HepG2 (cell line): ENCODE data around the gene KMT2E. TPM values are rescaled to one million over a fixed set of nuclear protein-coding genes. Genes with fewer than 3 reads are reported as not detected.

Experiments used
- ATAC-seq: fragments of 200-7000 bp; cut with Tn5 transposase; 3 replicates; pipeline ENCODE4 v1.9.1; 2020; ENCODE audit warnings: mild to moderate bottlenecking, moderate library complexity
- BruUV-seq: library from RNA; stranded (reverse); fragments of 400-500 nt; replicated peaks from 2 replicates; lab custom pipeline; 2021; lab: Mats Ljungman, UMichigan
- CTCF ChIA-PET: fragments of 300-600 bp; formaldehyde crosslinking; extraction: SDS; loops from one replicate; lab custom pipeline; 2021; ENCODE audit warnings: low total read pairs, inconsistent platforms, low intra/inter-chr PET ratio; lab: Yijun Ruan, JAX
- POLR2A ChIA-PET: fragments of 350-600 bp; sonication (Branson Sonifier 250); formaldehyde crosslinking; loops from one replicate; lab custom pipeline; 2020; ENCODE audit warnings: antibody characterized with exemption, inconsistent platforms; lab: Yijun Ruan, JAX
- DNase-seq: peaks from one replicate; pipeline ENCODE4 v3.0.0-alpha.2; 2015; ENCODE audit warnings: low spot score
- FAIRE-seq: peaks from 3 replicates; lab custom pipeline; 2011; peaks lifted over from hg19 to GRCh38; lab: Jason Lieb, UNC
- H2AFZ ChIP-seq: one replicate; pipeline ENCODE4 v1.6.1; 2011; ENCODE audit warnings: low read length, inconsistent platforms
- H3K27ac ChIP-seq: fragments of 300-600 bp; 3 replicates; pipeline ENCODE4 v1.8.0; 2011; ENCODE audit warnings: mixed run types, mild to moderate bottlenecking, mixed read lengths, low read length, inconsistent platforms; ENCODE audit not compliant: insufficient read depth; ENCODE audit errors: extremely low read length
- H3K27me3 ChIP-seq, 2 experiments: fragments of 200-600 bp in 1 of 2; 2 replicates in 1 of 2; 3 replicates in 1 of 2; pipeline versions ENCODE4 v1.6.0 to v1.8.0; 2011; ENCODE audit warnings: low read length in 2 of 2, mild to moderate bottlenecking in 2 of 2, moderate library complexity in 2 of 2, inconsistent platforms in 1 of 2; ENCODE audit not compliant: insufficient read depth in 2 of 2, control insufficient read depth in 1 of 2
- H3K36me3 ChIP-seq, 2 experiments: fragments of 200-600 bp in 1 of 2; replicated peaks in 1 of 2; 2 replicates in 1 of 2; 3 replicates in 1 of 2; pipeline versions ENCODE4 v1.5.1 to v1.8.0; 2011; ENCODE audit warnings: low read length in 2 of 2, inconsistent platforms in 1 of 2; ENCODE audit not compliant: insufficient read depth in 2 of 2, control insufficient read depth in 1 of 2
- H3K4me1 ChIP-seq: 2 replicates; pipeline ENCODE4 v1.5.1; 2012; ENCODE audit warnings: low read length, inconsistent platforms; ENCODE audit not compliant: insufficient read depth
- H3K4me2 ChIP-seq: 2 replicates; pipeline ENCODE4 v1.6.0; 2011; ENCODE audit warnings: low read depth, low read length, inconsistent platforms
- H3K4me3 ChIP-seq, 3 experiments: fragments of 200-600 bp in 1 of 3; sonication (generic), shearing (Covaris generic) in 1 of 3; replicated peaks in 1 of 3; 2 replicates each; pipeline ENCODE4 v1.5.1; 2011 to 2016; ENCODE audit warnings: low read length in 3 of 3, inconsistent platforms in 2 of 3, low read depth in 2 of 3, mild to moderate bottlenecking in 2 of 3, control low read depth in 1 of 3, mixed read lengths in 1 of 3; ENCODE audit not compliant: insufficient read depth in 1 of 3
- H3K79me2 ChIP-seq: one replicate; pipeline ENCODE4 v1.6.1; 2011; ENCODE audit warnings: low read length, inconsistent platforms; ENCODE audit not compliant: insufficient read depth
- H3K9ac ChIP-seq: 2 replicates; pipeline ENCODE4 v1.6.0; 2011; ENCODE audit warnings: mild to moderate bottlenecking, low read depth, low read length, inconsistent platforms; ENCODE audit not compliant: insufficient read depth
- H3K9me3 ChIP-seq: 2 replicates; pipeline ENCODE4 v1.5.1; 2012; ENCODE audit warnings: mild to moderate bottlenecking, low read length
- H4K20me1 ChIP-seq: 2 replicates; pipeline ENCODE4 v1.6.0; 2011; ENCODE audit warnings: inconsistent platforms, mild to moderate bottlenecking, low read length, moderate library complexity; ENCODE audit not compliant: insufficient read depth
- BORCS8-MEF2B ChIP-seq: sonication (generic); formaldehyde crosslinking; IDR thresholded peaks from 2 replicates; pipeline ENCODE4 v1.8.0; 2022; ENCODE audit warnings: mild to moderate bottlenecking, missing genetic modification reagents
- FOXK2 ChIP-seq: fragments of 450-650 bp; IDR thresholded peaks from 2 replicates; pipeline ENCODE4 v1.6.1; 2016
- FOXO1 ChIP-seq: sonication (generic); formaldehyde crosslinking; IDR thresholded peaks from 2 replicates; pipeline ENCODE4 v1.4.0; 2020; ENCODE audit warnings: missing genetic modification reagents
- GTF3A ChIP-seq: sonication (generic); formaldehyde crosslinking; conservative IDR thresholded peaks from 2 replicates; pipeline ENCODE4 v1.4.0; 2020; ENCODE audit warnings: mild to moderate bottlenecking, missing genetic modification reagents
- IKZF4 ChIP-seq: sonication (generic); formaldehyde crosslinking; IDR thresholded peaks from 2 replicates; pipeline ENCODE4 v1.5.1; 2020; ENCODE audit warnings: borderline replicate concordance, mild to moderate bottlenecking, low read depth, missing genetic modification reagents; ENCODE audit errors: not compliant biosample characterization
- MZF1 ChIP-seq: sonication (generic); formaldehyde crosslinking; IDR thresholded peaks from 2 replicates; pipeline ENCODE4 v1.8.1; 2023; ENCODE audit warnings: mild to moderate bottlenecking, missing genetic modification reagents, borderline replicate concordance
- NKX3-1 ChIP-seq: sonication (generic); formaldehyde crosslinking; IDR thresholded peaks from 2 replicates; pipeline ENCODE4 v1.5.0; 2020; ENCODE audit warnings: missing genetic modification reagents
- POLR2AphosphoS5 ChIP-seq: IDR thresholded peaks from 2 replicates; pipeline ENCODE4 v1.6.1; 2012; ENCODE audit warnings: low read depth, low read length
- ZNF451 ChIP-seq: sonication (generic); formaldehyde crosslinking; IDR thresholded peaks from 2 replicates; pipeline ENCODE4 v1.5.0; 2020; ENCODE audit warnings: mild to moderate bottlenecking, missing genetic modification reagents
- ZNF496 ChIP-seq: sonication (generic); formaldehyde crosslinking; IDR thresholded peaks from 2 replicates; pipeline ENCODE4 v1.8.1; 2023; ENCODE audit warnings: mild to moderate bottlenecking, moderate library complexity, missing genetic modification reagents; ENCODE audit not compliant: insufficient replicate concordance
- ZNF564 ChIP-seq: sonication (generic); formaldehyde crosslinking; IDR thresholded peaks from 2 replicates; pipeline ENCODE4 v1.8.1; 2023; ENCODE audit warnings: mild to moderate bottlenecking, missing genetic modification reagents
- ZNF7 ChIP-seq: IDR thresholded peaks from 2 replicates; pipeline ENCODE4 v1.6.1; 2016; ENCODE audit warnings: missing biosample characterization, missing genetic modification reagents
- ZNF747 ChIP-seq: sonication (generic); formaldehyde crosslinking; IDR thresholded peaks from 2 replicates; pipeline ENCODE4 v1.8.1; 2023; ENCODE audit warnings: missing genetic modification reagents, mild to moderate bottlenecking, borderline replicate concordance
- ZNF782 ChIP-seq: sonication (generic); formaldehyde crosslinking; IDR thresholded peaks from 2 replicates; pipeline ENCODE4 v1.4.0; 2020; ENCODE audit warnings: missing genetic modification reagents, mild to moderate bottlenecking, borderline replicate concordance
- ZNF790 ChIP-seq: sonication (generic); formaldehyde crosslinking; IDR thresholded peaks from 2 replicates; pipeline ENCODE4 v1.8.0; 2022; ENCODE audit warnings: missing genetic modification reagents, mild to moderate bottlenecking, borderline replicate concordance
- WGBS: methylation state at CpG from one replicate; pipeline ENCODE4 v1.1.6; 2017; ENCODE audit warnings: low lambda C conversion rate; 5-methylcytosine and 5-hydroxymethylcytosine counted together
- in situ Hi-C: cut with HindIII; loops from 2 replicates; pipeline ENCODE4 v1.10.0; 2017; ENCODE audit warnings: low pct_unique_long_range_greater_than_20kb; ENCODE audit not compliant: extremely low pct_ligation_motif_present
- intact Hi-C: fragments of 100-400 bp; cut with micrococcal nuclease; formaldehyde crosslinking; loops from one replicate; pipeline ENCODE4 v1.10.0; 2022; ENCODE audit not compliant: unreplicated experiment
- polyA plus RNA-seq, 8 experiments: library from polyadenylated mRNA; depleted of rRNA in 3 of 8; stranded (reverse) in 7 of 8; unstranded in 1 of 8; fragments of >200 nt; fragmentation: Illumina TruSeq in 4 of 8; extraction: Trizol in 4 of 8; gene quantifications; 2 replicates each; pipeline versions ENCODE4 v1.2.1 to v1.2.3, GENCODE V29; 2011 to 2016; ENCODE audit warnings: low read depth in 4 of 8, missing spikeins in 1 of 8, mixed read lengths in 1 of 8; ENCODE audit not compliant: insufficient read depth in 1 of 8
- total RNA-seq, 5 experiments: library from RNA; depleted of rRNA; stranded (reverse); fragments of >200 nt; fragmentation: Illumina TruSeq; extraction: Trizol; gene quantifications; 2 replicates each; pipeline ENCODE4 v1.2.3, GENCODE V29; 2016; ENCODE audit warnings: low read depth in 1 of 5
- TF ChIP-seq, protein P1 (sequence below): sonication (generic); formaldehyde crosslinking; conservative IDR thresholded peaks from 2 replicates; pipeline ENCODE4 v1.5.0; 2020; ENCODE audit warnings: missing genetic modification reagents
- TF ChIP-seq, protein P2 (sequence below): sonication (generic); formaldehyde crosslinking; IDR thresholded peaks from 2 replicates; pipeline ENCODE4 v1.5.1; 2020; ENCODE audit warnings: missing genetic modification reagents, mild to moderate bottlenecking, borderline replicate concordance

The KMT2E gene
- total and polyA plus RNA-seq, 2 of the 13 experiments (the other 11 are each of a cell fraction or from before 2014, with no cell fraction given), result 6.3 to 24.4 TPM

DNA sequence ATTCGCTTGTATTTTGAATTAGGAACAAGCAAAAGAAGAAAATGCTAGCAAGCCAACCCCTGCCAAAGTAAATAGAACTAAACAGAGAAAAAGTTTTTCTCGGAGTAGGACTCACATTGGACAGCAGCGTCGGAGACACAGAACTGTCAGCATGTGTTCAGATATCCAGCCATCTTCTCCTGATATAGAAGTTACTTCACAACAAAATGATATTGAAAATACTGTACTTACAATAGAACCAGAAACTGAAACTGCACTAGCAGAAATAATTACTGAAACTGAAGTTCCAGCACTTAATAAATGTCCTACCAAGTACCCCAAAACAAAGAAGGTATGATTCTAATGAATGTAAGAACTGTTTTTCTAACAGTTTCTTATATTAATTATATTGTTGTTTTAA lies 87.9 kb downstream of the KMT2E start (continued):
- no peak for TF ChIP-seq ZNF782
- TF ChIP-seq IKZF4, result no peak
- TF ChIP-seq ZNF7 (CRISPR knock-in tag), result no peak

DNA sequence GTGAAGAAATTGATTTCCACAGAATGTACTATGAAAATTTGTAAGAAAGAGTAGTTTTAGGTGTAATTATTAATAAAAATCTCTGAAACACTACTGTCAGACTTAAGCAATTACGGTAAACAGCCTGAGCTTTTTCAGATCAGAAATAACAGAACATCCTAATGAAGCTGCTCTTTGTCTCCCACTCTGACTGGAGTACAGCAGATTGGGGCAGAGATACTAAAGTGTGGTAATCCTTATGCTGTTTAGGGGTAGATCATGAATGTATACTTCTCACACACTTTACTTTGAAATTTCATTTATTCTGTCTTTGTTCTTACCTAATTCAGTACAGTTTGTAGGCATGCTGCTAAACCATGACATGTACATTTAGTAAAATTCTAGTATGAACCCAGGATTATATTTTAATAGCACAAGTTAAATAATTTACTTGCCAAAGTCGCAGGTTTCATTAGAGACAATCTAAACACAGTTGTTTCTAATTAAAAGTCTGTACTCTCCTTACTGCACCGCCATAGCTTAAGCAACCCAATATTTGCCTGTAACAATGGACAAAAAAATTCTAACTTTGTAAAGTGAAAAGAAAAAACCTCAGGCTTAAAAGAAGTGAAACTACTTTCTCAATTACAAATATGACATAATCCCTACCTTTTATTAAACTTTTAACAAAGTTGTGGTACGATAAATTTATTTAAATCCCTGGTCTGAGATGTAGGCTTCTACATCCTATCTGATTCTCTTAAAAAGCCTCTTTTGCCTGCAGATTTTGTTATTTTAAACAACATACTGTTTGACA lies 88.8 kb downstream of the KMT2E start:
- no peak for FAIRE-seq
- Histone ChIP-seq H3K36me3 (peaks cover 10 to 63% of the 10 kb centered on the region in 2 experiments), H3K27me3 (no peaks in the 10 kb centered on the region), H4K20me1 (no peaks in the 10 kb centered on the region), H2AFZ (no peak overlapping the region), H3K9ac (no peak overlapping the region), H3K4me1 (no peaks in the 10 kb centered on the region), H3K4me3 (no peak overlapping the region), H3K27ac (no peak overlapping the region), H3K4me2 (no peak overlapping the region), H3K9me3 (no peaks in the 10 kb centered on the region), H3K79me2 (no peaks in the 10 kb centered on the region)
- no TSS peak for BruUV-seq
- WGBS, result 96% methylated on average over 4 of the region's 4 CpGs
- intact Hi-C loops (no loop called here), in situ Hi-C loops (no loop called here)
- CTCF ChIA-PET, result no interaction called here
- no peak for DNase-seq
- TF ChIP-seq ZNF747 (CRISPR knock-in tag) (no peak), IKZF4 (no peak), GTF3A (CRISPR knock-in tag) (no peak), POLR2AphosphoS5 (no peak), NKX3-1 (CRISPR knock-in tag) (no peak), FOXO1 (CRISPR knock-in tag) (no peak), BORCS8-MEF2B (CRISPR knock-in tag) (no peak), ZNF790 (no peak), ZNF451 (CRISPR knock-in tag) (no peak), FOXK2 (no peak), MZF1 (CRISPR knock-in tag) (no peak), ZNF564 (CRISPR knock-in tag) (no peak), ZNF496 (CRISPR knock-in tag) (no peak)
- TF ChIP-seq, protein P1, sequence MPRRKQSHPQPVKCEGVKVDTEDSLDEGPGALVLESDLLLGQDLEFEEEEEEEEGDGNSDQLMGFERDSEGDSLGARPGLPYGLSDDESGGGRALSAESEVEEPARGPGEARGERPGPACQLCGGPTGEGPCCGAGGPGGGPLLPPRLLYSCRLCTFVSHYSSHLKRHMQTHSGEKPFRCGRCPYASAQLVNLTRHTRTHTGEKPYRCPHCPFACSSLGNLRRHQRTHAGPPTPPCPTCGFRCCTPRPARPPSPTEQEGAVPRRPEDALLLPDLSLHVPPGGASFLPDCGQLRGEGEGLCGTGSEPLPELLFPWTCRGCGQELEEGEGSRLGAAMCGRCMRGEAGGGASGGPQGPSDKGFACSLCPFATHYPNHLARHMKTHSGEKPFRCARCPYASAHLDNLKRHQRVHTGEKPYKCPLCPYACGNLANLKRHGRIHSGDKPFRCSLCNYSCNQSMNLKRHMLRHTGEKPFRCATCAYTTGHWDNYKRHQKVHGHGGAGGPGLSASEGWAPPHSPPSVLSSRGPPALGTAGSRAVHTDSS (CRISPR knock-in tag), result no peak
- TF ChIP-seq, protein P2, sequence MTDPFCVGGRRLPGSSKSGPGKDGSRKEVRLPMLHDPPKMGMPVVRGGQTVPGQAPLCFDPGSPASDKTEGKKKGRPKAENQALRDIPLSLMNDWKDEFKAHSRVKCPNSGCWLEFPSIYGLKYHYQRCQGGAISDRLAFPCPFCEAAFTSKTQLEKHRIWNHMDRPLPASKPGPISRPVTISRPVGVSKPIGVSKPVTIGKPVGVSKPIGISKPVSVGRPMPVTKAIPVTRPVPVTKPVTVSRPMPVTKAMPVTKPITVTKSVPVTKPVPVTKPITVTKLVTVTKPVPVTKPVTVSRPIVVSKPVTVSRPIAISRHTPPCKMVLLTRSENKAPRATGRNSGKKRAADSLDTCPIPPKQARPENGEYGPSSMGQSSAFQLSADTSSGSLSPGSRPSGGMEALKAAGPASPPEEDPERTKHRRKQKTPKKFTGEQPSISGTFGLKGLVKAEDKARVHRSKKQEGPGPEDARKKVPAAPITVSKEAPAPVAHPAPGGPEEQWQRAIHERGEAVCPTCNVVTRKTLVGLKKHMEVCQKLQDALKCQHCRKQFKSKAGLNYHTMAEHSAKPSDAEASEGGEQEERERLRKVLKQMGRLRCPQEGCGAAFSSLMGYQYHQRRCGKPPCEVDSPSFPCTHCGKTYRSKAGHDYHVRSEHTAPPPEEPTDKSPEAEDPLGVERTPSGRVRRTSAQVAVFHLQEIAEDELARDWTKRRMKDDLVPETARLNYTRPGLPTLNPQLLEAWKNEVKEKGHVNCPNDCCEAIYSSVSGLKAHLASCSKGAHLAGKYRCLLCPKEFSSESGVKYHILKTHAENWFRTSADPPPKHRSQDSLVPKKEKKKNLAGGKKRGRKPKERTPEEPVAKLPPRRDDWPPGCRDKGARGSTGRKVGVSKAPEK, result no peak
- POLR2A ChIA-PET, result no interaction called here
- no peak for ATAC-seq
